Measurements from ENCODE around the gene NFAM1.
A peak's percentile ranks its signal among the peaks of the same experiment; 100 is the strongest.

DNA sequence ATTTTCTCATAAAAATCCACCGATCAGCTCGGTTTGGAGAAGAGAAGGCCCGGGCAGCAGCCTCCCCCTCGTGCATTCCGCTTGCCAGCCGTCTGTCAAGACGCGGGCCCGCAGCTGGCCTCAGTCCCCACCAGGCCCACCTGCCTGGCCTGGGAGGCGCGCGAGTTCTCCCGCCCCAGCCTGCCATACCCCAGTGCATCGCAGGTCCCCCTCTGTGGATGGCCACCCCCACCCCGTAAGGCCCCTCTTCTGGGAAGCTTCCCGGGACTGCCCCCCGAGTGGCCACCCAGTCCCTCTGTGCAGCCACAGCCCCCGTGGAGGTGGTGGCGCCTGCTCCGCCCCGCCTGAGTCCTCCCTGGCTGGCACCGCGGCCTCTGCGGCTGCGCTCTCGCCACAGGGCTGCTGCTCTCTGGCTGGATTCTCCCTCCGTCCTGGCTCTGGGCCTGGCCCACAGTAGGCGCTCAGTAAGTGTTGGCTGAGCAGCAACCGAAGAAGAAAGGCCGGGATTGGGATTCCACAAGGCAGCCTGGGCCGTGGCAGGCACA lies 87.8 kb downstream of the NFAM1 start:
- TF ChIP-seq, protein P1, sequence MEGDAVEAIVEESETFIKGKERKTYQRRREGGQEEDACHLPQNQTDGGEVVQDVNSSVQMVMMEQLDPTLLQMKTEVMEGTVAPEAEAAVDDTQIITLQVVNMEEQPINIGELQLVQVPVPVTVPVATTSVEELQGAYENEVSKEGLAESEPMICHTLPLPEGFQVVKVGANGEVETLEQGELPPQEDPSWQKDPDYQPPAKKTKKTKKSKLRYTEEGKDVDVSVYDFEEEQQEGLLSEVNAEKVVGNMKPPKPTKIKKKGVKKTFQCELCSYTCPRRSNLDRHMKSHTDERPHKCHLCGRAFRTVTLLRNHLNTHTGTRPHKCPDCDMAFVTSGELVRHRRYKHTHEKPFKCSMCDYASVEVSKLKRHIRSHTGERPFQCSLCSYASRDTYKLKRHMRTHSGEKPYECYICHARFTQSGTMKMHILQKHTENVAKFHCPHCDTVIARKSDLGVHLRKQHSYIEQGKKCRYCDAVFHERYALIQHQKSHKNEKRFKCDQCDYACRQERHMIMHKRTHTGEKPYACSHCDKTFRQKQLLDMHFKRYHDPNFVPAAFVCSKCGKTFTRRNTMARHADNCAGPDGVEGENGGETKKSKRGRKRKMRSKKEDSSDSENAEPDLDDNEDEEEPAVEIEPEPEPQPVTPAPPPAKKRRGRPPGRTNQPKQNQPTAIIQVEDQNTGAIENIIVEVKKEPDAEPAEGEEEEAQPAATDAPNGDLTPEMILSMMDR (IDR thresholded peaks at IDR 0.05 in 8 of 11, conservative IDR thresholded peaks at IDR 0.05 in 3 of 11): no peak
- TF ChIP-seq POLR2AphosphoS5 (IDR thresholded peaks at IDR 0.05) (peak in 1 of 3 donors; percentile 33), POLR2A (IDR thresholded peaks at IDR 0.05) (no peak)
